ENCODE measurements around the gene SNED1.

SNED1 gene

DNA sequence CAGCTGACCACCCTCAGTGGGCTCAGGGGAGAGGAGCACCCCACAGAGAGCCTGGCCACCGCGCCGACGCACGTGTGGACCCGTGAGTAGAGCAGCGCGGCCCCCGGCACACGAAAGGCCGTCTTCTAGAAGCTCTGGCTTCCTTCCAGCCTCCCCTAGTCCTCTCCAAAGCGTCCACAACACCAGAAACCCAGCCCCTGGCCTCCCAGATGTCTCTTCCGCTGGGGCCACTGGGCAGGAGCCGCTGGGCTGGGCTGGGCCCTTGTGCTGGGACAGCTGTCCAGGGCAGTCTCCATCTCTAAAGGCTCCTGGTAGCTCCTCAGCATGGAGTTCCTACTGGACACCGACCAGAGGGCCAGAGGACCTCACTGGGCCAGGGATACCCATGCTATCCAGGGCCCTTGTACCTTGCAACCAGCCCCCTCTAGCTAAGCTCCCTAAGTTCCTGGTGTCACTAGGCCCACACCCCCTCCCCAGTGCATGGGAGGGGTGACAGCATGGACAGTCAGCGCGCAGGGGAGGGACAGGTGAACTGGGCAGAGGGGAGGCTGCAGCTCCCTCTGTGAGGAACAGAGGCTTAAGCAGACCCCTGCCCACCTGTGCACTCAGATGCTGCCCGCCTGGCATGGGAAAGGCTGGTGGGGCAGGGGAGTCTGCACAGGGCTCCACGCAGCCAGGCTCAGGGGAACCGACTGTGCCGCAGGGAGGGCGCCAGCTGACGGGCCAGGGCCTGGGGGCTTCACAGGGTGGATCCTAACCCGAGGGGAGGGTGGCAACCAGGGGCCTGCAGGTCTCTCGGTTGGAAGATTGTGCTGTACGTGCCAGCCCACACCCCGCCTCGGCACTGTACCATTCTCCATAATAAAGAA is 70.8 kb downstream of the SNED1 start:
- no peak for DNase-seq (ENCODE audit: low spot score)

DNA sequence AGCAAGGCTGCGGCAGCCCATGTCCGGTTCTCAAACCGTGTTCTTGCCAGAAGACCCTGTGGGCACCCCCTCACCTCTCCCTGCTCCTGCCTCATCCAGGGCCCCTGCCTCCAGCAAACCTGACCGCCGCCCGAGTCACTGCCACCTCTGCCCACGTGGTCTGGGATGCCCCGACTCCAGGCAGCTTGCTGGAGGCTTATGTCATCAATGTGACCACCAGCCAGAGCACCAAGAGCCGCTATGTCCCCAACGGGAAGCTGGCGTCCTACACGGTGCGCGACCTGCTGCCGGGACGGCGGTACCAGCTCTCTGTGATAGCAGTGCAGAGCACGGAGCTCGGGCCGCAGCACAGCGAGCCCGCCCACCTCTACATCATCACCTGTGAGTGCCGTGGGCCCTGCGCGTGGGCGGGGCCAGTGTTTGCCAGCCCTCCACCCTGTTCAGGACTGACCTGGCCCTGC is 71.4 kb downstream of the SNED1 start:
- DNase-seq (ENCODE audit: low spot score) = no peak

DNA sequence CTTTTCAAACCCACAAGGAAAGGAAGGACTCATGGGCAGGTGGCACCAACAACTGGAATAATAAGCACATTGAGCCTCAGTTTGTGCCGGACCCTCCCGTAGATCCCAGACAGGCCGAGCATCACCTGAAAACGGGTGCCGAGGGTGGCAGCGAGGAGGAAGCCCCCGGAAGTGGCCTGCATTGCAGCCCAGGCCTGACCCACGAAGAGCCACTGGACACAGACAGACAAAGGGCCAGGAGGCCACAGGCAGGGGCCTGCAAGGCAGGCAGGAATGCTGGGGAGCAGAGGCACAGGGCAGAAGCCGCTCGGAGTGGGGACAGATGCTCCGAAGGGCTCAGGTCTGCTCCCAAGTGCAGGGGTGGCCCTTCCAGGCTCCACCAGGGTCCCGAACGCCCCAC is 71.9 kb downstream of the SNED1 start:
- DNase-seq (ENCODE audit: low spot score) = no peak

GRCh38 chr2:241070811-241071676 is 72.6 kb downstream of the SNED1 start:
- no peak for DNase-seq (ENCODE audit: low spot score)

DNA sequence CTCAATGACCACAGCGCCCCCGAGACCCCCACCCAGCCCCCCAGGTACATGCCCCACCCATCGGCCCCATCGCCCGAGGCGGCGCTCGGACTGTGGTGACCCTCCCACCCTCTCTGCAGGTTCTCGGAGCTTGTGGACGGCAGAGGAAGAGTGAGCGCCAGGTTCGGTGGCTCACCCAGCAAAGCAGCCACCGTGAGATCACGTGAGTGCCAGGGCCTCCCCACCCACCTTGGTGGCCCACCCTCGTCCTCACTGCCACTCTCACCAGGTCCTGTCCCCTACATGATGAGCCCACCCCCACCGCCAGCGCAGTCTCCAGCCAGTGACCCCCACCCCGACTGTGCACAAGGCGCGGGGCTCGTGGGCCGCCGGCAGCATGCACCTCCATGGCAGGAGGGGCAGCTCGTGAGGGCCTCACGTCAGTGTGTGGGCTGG is 73.3 kb downstream of the SNED1 start:
- DNase-seq (ENCODE audit: low spot score) = no peak

GRCh38 chr2:241072151-241072550 is 73.7 kb downstream of the SNED1 start:
- DNase-seq (ENCODE audit: low spot score) = no peak

DNA sequence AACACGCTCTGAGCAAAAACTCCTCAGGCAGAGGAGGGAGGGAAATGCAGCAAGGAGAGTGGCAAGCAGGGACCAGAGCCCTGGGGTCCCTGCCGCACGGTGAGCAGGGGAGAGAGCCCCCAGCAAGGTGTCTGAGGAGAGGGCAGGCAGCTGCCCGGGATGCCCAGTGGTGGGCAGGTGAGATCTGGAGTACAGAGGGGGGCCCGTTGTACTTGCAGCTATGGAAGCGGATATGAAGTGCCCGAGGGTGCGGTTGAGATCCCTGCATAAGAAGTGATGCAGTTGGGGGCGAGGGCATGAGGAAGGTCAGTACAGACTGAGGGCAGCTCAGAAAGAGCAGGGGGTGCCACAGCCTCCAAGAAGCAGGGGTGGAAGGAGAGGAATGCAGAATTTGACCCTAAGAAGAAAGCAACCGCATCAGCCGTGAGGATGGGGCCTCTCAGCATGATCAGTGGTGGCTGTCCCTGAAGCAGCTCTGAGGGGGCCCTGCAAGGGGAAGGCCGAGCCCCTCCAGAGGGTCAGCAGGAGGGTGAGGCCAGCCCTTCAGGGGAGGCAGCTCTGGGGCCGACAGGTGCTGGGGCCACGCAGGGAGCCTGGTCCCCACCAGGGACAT is 74.2 kb downstream of the SNED1 start:
- no peak for DNase-seq (ENCODE audit: low spot score)

DNA sequence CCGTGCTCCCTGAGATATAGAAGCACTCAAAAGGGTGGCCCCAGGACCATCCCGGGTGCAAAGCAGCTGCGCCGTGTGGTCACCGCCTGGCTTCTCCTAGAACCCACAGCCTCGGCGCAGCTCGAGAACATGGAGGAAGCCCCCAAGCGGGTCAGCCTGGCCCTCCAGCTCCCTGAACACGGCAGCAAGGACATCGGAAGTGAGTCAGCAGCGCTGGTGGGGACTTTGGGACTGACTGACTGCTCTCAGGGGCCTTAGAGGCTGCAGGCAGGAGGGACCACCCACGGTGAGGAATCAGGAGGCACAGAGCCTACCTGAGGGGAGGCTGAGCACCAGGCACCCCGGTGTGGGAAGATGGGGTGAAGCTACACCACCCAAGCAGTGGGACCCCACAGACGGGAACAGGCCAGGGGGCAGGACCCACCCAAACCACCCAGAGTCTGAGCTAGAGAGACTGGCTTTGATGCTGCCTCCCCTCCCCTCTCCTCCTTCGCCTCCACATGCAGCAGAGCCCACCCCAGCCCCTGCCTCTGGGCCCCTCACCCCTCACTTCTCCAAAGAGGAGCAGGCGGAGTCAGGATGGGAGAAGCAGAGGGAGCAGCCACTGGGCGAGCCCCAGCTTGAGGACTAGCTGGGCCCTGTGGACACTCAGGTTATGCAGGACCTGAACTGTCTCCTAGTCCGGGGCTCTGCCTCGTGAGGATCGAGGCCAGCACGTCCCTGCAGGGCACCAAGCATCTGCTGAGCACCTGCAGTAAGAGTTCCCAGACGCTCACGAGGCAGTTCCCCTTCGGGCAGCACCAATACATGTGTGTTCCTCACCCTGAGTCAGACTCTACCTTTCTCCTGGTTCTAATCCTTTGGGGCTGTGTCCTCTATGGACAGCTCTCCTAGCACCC is 75.0 kb downstream of the SNED1 start:
- DNase-seq (ENCODE audit: low spot score) = no peak

DNA sequence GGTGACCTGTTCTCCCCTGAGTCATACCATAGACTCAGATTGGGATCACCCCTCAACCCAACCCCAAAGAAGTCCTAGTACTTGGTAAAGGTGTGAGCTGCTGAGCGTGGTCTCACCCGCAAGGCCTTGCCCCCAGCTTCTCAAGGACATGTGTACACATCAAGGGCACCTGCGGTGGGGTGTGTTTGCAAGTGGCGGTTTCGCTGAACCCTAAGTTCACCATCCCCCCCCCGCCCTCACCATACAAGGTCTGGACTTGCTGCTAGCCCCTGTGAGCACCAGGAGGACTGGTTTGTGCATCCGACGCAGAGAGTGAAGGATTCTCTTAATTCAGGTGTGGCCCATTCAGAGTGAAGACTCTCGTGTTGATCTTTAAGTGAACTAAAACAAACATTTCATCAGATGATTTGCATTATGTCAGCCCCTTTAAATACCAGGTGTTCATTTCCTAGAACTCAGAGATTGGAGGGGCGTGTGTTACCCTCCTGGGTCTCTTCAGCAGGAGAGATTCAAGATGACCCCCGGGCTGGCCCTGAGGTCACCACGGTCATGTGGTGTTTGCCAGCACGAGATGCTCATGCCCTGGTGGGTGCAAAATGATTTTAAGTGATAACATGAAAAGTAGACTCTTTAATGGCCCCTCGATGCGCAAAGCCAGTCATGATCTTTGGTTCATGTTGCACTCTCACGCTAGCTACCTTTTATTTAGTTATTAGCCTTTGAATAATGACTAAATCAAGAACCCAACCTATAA is 75.8 kb downstream of the SNED1 start:
- DNase-seq (ENCODE audit: low spot score) = no peak

- DNase-seq (ENCODE audit: low spot score) = no peak
Observed at GRCh38 chr2:241074901-241075540, 76.6 kb downstream of the SNED1 start.

GRCh38 chr2:241080405-241081189 is 82.2 kb downstream of the SNED1 start:
- DNase-seq (ENCODE audit: low spot score) = no peak

DNA sequence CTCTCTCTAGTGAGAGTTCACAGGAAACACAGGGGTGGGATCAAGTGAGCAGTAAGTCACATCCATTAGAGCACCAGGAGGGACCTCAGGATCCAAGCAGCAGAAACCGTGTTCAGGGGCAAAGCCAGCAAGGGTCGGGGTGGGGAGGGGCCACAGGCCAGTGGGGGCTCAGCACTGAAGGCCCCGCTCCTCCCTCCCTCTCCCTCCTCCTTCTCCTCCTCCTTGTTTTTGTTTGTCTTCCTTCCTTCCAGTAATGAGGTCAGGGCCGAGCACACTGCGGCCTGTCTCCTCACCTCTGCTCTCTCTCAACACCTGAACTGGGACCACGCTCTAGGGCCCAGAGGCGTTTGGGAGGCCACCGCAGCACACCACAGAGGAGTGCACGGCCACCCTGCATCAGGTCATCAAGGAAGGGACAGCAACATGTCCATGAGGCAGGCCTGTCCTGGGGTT is 82.8 kb downstream of the SNED1 start:
- no peak for DNase-seq (ENCODE audit: low spot score)

DNA sequence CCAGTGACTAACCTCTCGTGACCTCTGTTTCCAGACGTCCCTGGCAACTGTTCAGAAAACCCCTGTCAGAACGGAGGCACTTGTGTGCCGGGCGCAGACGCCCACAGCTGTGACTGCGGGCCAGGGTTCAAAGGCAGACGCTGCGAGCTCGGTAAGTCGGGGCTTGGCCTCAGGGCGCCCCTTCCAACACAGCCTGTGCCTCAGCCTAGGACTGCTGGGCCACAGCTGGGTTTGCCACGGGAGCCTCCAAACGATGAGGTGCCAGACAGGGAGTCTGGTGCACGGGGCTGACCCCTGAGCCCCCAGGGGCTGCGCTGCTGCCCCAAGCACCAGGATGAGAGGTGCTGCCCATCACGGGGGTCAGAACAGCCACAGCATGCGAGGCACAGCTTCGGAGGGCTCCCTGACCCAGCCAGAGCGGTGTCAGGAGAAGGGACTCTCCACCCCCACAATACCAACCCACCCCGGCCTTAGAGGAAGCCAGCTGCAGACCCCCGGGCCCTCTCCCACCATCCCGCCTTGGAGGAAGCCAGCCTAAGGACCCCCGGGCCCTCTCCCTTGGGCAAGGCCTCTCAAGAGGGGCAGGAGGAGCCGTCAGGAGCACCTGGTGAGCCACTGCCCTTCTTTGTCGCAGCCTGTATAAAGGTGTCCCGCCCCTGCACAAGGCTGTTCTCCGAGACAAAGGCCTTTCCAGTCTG is 83.4 kb downstream of the SNED1 start:
- DNase-seq (ENCODE audit: low spot score) = no peak

- DNase-seq (ENCODE audit: low spot score) = no peak
Observed at GRCh38 chr2:241082341-241083090, 84.1 kb downstream of the SNED1 start.

DNA sequence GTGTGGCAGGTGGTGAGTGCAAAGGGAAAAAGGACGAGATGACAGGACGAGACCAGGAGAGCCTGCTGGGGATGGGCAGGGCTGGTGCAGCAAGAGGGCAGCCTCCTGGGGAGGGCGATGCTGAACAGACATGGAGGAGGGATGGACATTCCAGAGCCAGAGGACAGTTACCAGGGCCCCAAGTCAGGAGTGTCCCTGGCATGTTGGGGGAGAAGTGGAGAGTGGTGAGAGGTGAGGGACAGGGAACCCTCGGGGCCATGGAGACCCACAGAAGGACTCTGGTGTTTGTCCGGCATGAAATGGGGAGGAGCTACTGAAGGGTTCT is 84.6 kb downstream of the SNED1 start:
- DNase-seq (ENCODE audit: low spot score) = no peak

GRCh38 chr2:241084856-241085444 is 86.5 kb downstream of the SNED1 start:
- no peak for DNase-seq (ENCODE audit: low spot score)

- no peak for DNase-seq (ENCODE audit: low spot score)
Observed at GRCh38 chr2:241087420-241088268, 89.2 kb downstream of the SNED1 start.

Measured in AG08396 (cell line).